GM12864 (cell line): Measurements from ENCODE around the gene NKD2.

Experiments used
- DNase-seq: peaks from one replicate; pipeline ENCODE4 v3.0.0-alpha.2; 2011; ENCODE audit warnings: low read depth
- H3K4me3 ChIP-seq: 2 replicates; pipeline ENCODE4 v1.5.1; 2011; ENCODE audit warnings: mild to moderate bottlenecking, low read depth, low read length, control low read depth
- TF ChIP-seq, protein P1 (sequence below): IDR thresholded peaks from 2 replicates; pipeline ENCODE4 v1.5.1; 2011; ENCODE audit warnings: low read depth, mild to moderate bottlenecking, moderate library complexity, low read length, control low read depth, inconsistent platforms; ENCODE audit errors: missing control alignments

Gene NKD2

DNA sequence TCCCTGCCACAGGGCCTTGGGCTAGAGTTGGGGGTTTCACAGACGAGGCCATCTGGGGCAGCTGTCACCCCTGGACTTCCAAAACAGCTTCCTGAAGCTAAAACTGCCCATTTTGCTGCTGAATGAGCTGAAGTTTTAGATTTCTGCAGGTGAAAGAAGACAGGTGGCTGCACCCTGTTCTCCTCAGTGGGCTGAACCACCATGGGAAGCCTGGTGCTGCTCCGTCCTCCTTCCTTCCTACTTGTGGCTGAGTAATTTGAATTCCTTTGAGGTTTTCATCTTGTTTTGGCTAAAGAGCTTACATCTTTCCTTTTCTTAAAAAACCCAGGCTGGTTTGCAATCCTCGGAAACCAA, 5.3 kb downstream of the NKD2 start:
- H3K4me3 ChIP-seq = no peak overlapping the region
- no peak for DNase-seq
- TF ChIP-seq, protein P1, sequence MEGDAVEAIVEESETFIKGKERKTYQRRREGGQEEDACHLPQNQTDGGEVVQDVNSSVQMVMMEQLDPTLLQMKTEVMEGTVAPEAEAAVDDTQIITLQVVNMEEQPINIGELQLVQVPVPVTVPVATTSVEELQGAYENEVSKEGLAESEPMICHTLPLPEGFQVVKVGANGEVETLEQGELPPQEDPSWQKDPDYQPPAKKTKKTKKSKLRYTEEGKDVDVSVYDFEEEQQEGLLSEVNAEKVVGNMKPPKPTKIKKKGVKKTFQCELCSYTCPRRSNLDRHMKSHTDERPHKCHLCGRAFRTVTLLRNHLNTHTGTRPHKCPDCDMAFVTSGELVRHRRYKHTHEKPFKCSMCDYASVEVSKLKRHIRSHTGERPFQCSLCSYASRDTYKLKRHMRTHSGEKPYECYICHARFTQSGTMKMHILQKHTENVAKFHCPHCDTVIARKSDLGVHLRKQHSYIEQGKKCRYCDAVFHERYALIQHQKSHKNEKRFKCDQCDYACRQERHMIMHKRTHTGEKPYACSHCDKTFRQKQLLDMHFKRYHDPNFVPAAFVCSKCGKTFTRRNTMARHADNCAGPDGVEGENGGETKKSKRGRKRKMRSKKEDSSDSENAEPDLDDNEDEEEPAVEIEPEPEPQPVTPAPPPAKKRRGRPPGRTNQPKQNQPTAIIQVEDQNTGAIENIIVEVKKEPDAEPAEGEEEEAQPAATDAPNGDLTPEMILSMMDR = no peak

DNA sequence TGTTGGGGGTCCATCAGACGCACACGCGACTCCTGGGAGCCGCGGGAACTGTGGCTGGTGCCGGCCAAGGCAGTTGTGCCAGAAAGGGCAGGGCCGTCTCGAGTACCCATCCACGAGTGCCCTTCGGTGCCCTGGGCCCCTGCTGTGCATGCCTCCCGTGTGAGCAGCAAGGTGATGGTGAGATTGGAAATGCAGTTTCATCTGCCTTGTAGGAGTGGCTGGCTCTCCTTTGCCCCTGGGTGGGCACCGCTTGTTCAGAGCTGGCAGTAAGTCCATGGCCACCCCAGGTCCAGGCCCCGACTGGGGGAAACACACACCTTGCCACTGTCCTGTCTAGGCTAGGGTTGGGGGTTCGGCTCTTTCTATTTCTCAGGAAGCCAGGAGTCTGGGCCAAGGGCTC, 5.7 kb downstream of the NKD2 start:
- TF ChIP-seq, protein P1 = no peak
- no peak for DNase-seq
- no peak overlapping the region for H3K4me3 ChIP-seq

DNA sequence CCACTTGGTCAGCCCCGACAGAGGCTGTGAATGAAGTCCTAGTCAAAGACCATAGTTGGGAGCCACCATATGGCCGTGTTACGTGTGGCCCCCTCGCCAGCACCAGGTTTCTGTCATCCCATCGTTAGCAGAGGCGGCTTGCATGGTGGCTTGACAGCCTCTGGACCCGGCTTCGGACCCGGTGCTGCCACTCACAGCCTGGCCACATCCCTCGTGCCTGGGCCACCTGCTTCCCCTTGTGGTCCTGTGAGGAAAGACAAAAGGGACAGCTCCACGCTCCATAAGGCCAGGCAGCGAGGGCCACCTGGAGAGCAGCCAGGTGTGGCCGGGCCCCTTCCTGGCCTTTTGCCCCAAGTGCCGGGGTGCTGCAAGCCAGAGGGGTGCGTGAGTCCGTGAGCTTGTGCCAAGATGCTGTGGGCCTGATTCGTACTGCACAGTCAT, 6.2 kb downstream of the NKD2 start:
- no peak for DNase-seq

DNA sequence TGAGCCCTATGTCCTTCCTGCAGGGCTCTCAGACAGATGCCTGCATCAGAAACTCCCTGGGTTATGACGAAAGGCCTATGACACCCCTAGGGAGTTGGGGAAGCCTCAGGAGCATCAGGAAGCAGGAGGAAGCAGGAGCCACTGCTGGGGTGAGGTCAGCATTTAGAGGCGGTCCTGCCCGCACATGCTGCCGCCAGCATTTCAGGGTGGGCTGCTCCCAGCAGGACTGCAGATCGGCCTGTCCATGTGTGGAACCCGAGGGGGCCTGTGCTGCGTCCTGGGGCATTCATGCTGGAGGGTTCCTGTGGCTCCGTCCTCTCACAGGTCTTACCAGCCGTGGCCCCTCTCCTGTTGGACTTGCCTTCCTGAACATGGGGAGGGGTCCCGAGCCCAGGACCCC, 6.9 kb downstream of the NKD2 start:
- H3K4me3 ChIP-seq = no peak overlapping the region
- TF ChIP-seq, protein P1 = no peak
- no peak for DNase-seq

More for the DNA sequence above, 6.2 kb downstream of the NKD2 start:
- TF ChIP-seq, protein P1 = no peak
- H3K4me3 ChIP-seq = no peak overlapping the region

DNA sequence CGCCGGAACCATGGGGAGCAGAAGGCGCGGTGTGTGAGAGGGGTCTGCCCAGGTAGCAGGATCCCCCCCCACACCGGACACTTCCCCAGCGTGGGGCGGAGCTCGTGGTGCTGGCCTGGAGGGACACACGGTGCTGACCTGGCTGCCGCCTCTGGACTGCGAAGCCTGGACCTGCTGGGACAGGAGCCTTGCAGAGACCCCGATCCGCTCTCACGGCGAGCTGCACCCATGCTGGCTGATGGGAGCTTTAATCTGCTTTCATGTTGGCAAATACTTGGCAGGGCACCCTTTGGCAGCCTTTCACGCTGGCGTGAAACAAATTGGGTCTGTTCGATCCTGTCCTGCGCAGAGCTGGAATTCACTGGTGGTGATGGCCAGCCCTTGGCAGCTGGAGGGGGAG, 7.4 kb downstream of the NKD2 start:
- TF ChIP-seq, protein P1 = no peak
- no peak overlapping the region for H3K4me3 ChIP-seq
- DNase-seq = no peak

DNA sequence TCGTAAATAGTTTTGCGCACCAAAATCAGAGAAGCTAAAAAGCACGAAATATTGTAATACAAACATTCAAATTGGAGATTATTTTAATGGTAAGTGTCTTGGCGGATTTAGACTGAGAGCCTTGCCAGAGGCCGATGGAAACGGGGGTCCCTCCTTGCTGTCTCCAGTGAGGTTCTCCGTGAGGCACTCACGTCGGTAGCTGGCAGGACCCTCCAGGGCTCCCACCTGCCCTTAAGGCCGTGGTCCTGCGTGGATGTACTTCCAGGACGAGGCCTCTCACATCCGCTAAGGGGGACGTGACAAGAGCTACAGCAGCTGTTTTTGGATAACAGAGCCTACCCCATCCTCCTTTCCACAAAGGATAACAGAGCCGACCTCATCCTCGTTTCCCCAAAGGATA, 7.9 kb downstream of the NKD2 start:
- no peak for DNase-seq
- TF ChIP-seq, protein P1 = no peak
- no peak overlapping the region for H3K4me3 ChIP-seq

DNA sequence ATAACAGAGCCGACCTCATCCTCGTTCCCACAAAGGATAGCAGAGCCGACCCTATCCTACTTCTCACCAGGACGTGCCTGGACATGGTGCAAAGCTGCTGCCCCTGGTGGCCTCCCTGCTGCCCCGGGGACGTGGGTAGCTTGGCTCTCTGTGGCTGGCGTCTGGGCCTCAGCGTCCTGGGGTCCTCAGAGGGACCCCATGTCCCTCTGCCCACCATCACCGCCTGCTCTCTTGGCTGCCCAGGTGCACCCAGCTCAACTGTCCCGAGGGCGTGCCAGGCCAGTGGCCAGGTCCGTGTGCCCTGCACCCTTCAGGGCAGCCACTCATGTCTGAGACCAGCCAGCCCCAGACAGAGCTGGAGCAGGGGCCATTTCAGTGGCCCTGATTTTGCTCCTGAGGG, 8.5 kb downstream of the NKD2 start:
- DNase-seq = no peak
- TF ChIP-seq, protein P1 = no peak
- H3K4me3 ChIP-seq = no peak overlapping the region
